ENCODE results near the gene PTPN20. TPM values are rescaled to one million over a fixed set of nuclear protein-coding genes. Genes with fewer than 3 reads are reported as not detected.
A peak's percentile ranks its signal among the peaks of the same experiment; 100 is the strongest.

Gene PTPN20
- total and polyA plus RNA-seq, 7 donors = 1.3 to 5.9 (median 4.0) TPM

- Histone ChIP-seq H3K4me3 (no peak overlapping the region), H3K27ac (no peak overlapping the region), H3K27me3 (ENCODE audit: insufficient read depth in 3 of 3, low read length in 2 of 3) (no peaks in the 10 kb centered on the region), H3K4me1 (no peaks in the 10 kb centered on the region), H3K36me3 (ENCODE audit: insufficient read depth in 1 of 2, low read depth in 1 of 2) (no peaks in the 10 kb centered on the region), H3K9me3 (no peaks in the 10 kb centered on the region)
- no peak for DNase-seq
- TF ChIP-seq CTCF (IDR thresholded peaks at IDR 0.05) = no peak
- intact Hi-C loops (cut with DNase I) = no loop called here
- no peak for ATAC-seq
Measured at GRCh38 chr10:46998192-46998591, 87.0 kb downstream of the PTPN20 start.

GRCh38 chr10:46998595-46998994 is 87.4 kb downstream of the PTPN20 start:
- H3K27ac ChIP-seq = no peak overlapping the region
- no peaks in the 10 kb centered on the region for H3K9me3 ChIP-seq
- no peaks in the 10 kb centered on the region for H3K36me3 ChIP-seq (ENCODE audit: insufficient read depth in 1 of 2, low read depth in 1 of 2)
- 88 to 94% (median 88%) methylated on average over 2 of the region's 2 CpGs for WGBS, 3 donors
- DNase-seq (no peak), ATAC-seq (no peak)
- H3K4me1 ChIP-seq = no peaks in the 10 kb centered on the region
- TF ChIP-seq CTCF (IDR thresholded peaks at IDR 0.05) = no peak
- H3K27me3 ChIP-seq (ENCODE audit: insufficient read depth in 3 of 3, low read length in 2 of 3) = no peaks in the 10 kb centered on the region
- intact Hi-C loops (cut with DNase I) = no loop called here
- no peak overlapping the region for H3K4me3 ChIP-seq

GRCh38 chr10:46999217-46999616 is 88.0 kb downstream of the PTPN20 start:
- 66 to 77% (median 70%) methylated on average over 3 of the region's 3 CpGs for WGBS, 3 donors
- H3K27me3 ChIP-seq (ENCODE audit: insufficient read depth in 3 of 3, low read length in 2 of 3) = no peaks in the 10 kb centered on the region
- no peaks in the 10 kb centered on the region for H3K9me3 ChIP-seq
- TF ChIP-seq CTCF (IDR thresholded peaks at IDR 0.05) = no peak
- DNase-seq (no peak), ATAC-seq (no peak)
- no peak overlapping the region for H3K4me3 ChIP-seq
- H3K36me3 ChIP-seq (ENCODE audit: insufficient read depth in 1 of 2, low read depth in 1 of 2) = no peaks in the 10 kb centered on the region
- intact Hi-C loops (cut with DNase I) = no loop called here
- no peak overlapping the region for H3K27ac ChIP-seq
- H3K4me1 ChIP-seq = no peaks in the 10 kb centered on the region

- intact Hi-C loops (cut with DNase I) = no loop called here
- Histone ChIP-seq H3K9me3 (no peaks in the 10 kb centered on the region), H3K4me3 (no peak overlapping the region), H3K27me3 (ENCODE audit: insufficient read depth in 3 of 3, low read length in 2 of 3) (no peaks in the 10 kb centered on the region), H3K27ac (no peak overlapping the region), H3K36me3 (ENCODE audit: insufficient read depth in 1 of 2, low read depth in 1 of 2) (no peaks in the 10 kb centered on the region), H3K4me1 (no peaks in the 10 kb centered on the region)
- TF ChIP-seq CTCF (IDR thresholded peaks at IDR 0.05) = no peak
- 64 to 76% (median 70%) methylated on average over 2 of the region's 2 CpGs for WGBS, 3 donors
- no peak for DNase-seq
- ATAC-seq = peak in 3 of 4 donors; percentile 46 to 71 (median 63)
Measured at GRCh38 chr10:47008769-47009168, 97.5 kb downstream of the PTPN20 start.

GRCh38 chr10:47009215-47009838 is 98.1 kb downstream of the PTPN20 start:
- WGBS, 3 donors = 69 to 81% (median 73%) methylated on average over 7 of the region's 7 CpGs
- Histone ChIP-seq H3K4me3 (no peak overlapping the region), H3K27me3 (ENCODE audit: insufficient read depth in 3 of 3, low read length in 2 of 3) (no peaks in the 10 kb centered on the region), H3K36me3 (ENCODE audit: insufficient read depth in 1 of 2, low read depth in 1 of 2) (no peaks in the 10 kb centered on the region), H3K27ac (no peak overlapping the region), H3K4me1 (no peaks in the 10 kb centered on the region), H3K9me3 (no peaks in the 10 kb centered on the region)
- DNase-seq (no peak), ATAC-seq (no peak)
- no peak for TF ChIP-seq CTCF (IDR thresholded peaks at IDR 0.05)
- intact Hi-C loops (cut with DNase I) = no loop called here

Data from psoas muscle (tissue), 8 donors.